Measurements from ENCODE around the gene ZFYVE28. TPM values are rescaled to one million over a fixed set of nuclear protein-coding genes. Genes with fewer than 3 reads are reported as not detected.

Gene ZFYVE28
- total and polyA plus RNA-seq, 12 donors: 4.3 to 24.6 (median 16.0) TPM

GRCh38 chr4:2462218-2462991 lies 44.0 kb upstream of the ZFYVE28 start:
- intact Hi-C loops (cut with DNase I): no loop called here
- Histone ChIP-seq H3K4me3 (peak overlapping the region in 1 of 4 donors; percentile 80), H3K36me3 (replicated peaks in 1 of 2) (no peaks in the 10 kb centered on the region), H3K4me1 (replicated peaks in 1 of 2) (peaks cover 6 to 9% of the 10 kb centered on the region in 2 donors), H3K27ac (peak overlapping the region in 3 of 5 donors; percentile 33 to 78 (median 65)), H3K9me3 (replicated peaks in 1 of 3) (no peaks in the 10 kb centered on the region), H3K27me3 (no peaks in the 10 kb centered on the region)
- WGBS, 4 donors: 5 to 66% (median 31%) methylated on average over 6 to 99 of the region's 99 CpGs
- TF ChIP-seq POLR2A (IDR thresholded peaks at IDR 0.05): no peak
- TF ChIP-seq CTCF (IDR thresholded peaks at IDR 0.05): peak in 3 of 6 experiments; percentile 57 to 64 (median 63)
- DNase-seq: peak; percentile 59 to 78 (median 66)

- no peaks in the 10 kb centered on the region for H3K9me3 ChIP-seq (replicated peaks in 1 of 3)
- H3K27ac ChIP-seq: no peak overlapping the region
Observed at GRCh38 chr4:2461246-2461960, 43.0 kb upstream of the ZFYVE28 start.

GRCh38 chr4:2459589-2460349 lies 41.3 kb upstream of the ZFYVE28 start:
- Histone ChIP-seq H3K4me3 (no peak overlapping the region), H3K4me1 (replicated peaks in 1 of 2) (peaks cover 6 to 9% of the 10 kb centered on the region in 2 donors), H3K27ac (no peak overlapping the region), H3K27me3 (no peaks in the 10 kb centered on the region), H3K36me3 (replicated peaks in 1 of 2) (no peaks in the 10 kb centered on the region), H3K9me3 (replicated peaks in 1 of 3) (no peaks in the 10 kb centered on the region)
- 89 to 95% (median 93%) methylated on average over 19 of the region's 19 CpGs for WGBS, 4 donors
- DNase-seq: no peak
- TF ChIP-seq POLR2A (IDR thresholded peaks at IDR 0.05) (no peak), CTCF (IDR thresholded peaks at IDR 0.05) (no peak)
- intact Hi-C loops (cut with DNase I): no loop called here

More at GRCh38 chr4:2461246-2461960, 43.0 kb upstream of the ZFYVE28 start:
- Histone ChIP-seq H3K36me3 (replicated peaks in 1 of 2) (no peaks in the 10 kb centered on the region), H3K4me3 (no peak overlapping the region), H3K27me3 (no peaks in the 10 kb centered on the region), H3K4me1 (replicated peaks in 1 of 2) (peaks cover 6 to 9% of the 10 kb centered on the region in 2 donors)
- DNase-seq: no peak
- intact Hi-C loops (cut with DNase I): no loop called here
- 88 to 96% (median 90%) methylated on average over 5 to 15 of the region's 15 CpGs for WGBS, 4 donors
- TF ChIP-seq CTCF (IDR thresholded peaks at IDR 0.05) (no peak), POLR2A (IDR thresholded peaks at IDR 0.05) (no peak)

All from adrenal gland (tissue), 12 donors.